IPS DF 19.7 (cell line): Measurements from ENCODE around the gene NLGN2.

ENCODE experiments used
- DNase-seq: peaks from one replicate; pipeline ENCODE4 v3.0.0-alpha.2; 2013; ENCODE audit warnings: low read depth, low spot score

The NLGN2 gene

GRCh38 chr17:7466318-7466638, 58.6 kb downstream of the NLGN2 start:
- DNase-seq = no peak

- no peak for DNase-seq
Measured at GRCh38 chr17:7466639-7467341, 59.1 kb downstream of the NLGN2 start.

- no peak for DNase-seq
Measured at GRCh38 chr17:7467498-7467897, 59.9 kb downstream of the NLGN2 start.

- no peak for DNase-seq
Measured at GRCh38 chr17:7468290-7468689, 60.6 kb downstream of the NLGN2 start.

- no peak for DNase-seq
Measured at GRCh38 chr17:7468804-7469389, 61.3 kb downstream of the NLGN2 start.
